Femur (tissue), 1 donor: ENCODE data around the gene EHBP1L1.
"Not testable (repeated sequence)": the region's sequence is repeated elsewhere in the genome, so short reads cannot be mapped to it uniquely, and the experiment has no call there.

Source experiments
- DNase-seq: peaks from one replicate; pipeline ENCODE4 v3.0.0-alpha.2; 2017

The EHBP1L1 gene

GRCh38 chr11:65637032-65637557, 61.2 kb downstream of the EHBP1L1 start:
- DNase-seq = no peak

DNA sequence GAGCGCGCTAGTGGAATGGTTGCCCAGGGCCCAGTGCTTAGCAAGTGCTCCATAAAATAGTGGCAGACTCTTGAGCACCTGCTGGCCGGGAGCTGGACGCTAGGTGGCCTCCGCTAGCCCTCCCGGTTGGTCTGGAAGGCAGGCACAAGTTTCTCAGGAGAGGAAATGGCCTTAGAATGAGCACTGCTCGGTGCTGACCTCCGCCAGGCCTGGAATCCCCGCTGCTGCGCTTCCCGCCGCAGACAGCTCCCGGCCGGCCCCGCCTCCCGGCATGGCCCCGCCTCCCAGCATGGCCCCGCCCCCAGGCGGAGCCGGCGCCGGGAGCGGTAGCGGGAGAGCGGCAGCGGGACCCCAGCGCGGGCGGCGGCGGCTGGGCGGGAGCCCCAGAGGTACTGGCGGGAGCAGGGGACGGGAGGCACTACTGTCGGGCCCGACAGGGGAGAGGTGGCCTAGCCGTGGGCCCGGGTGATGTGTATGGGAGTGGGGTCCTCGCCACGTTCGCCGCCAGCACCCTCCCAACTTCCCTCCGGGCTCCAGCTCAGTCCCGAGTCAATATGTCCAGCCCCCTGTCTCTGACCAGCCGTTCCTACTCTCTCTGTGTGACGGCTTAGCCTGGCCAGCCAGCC, 62.1 kb downstream of the EHBP1L1 start, which contains the start of gene SIPA1:
SIPA1 (plus strand) TSS at position 308 of the 626 bp plus-strand sequence. CDS start 2,821 bp downstream, outside the sequence.
- peak; percentile 87 for DNase-seq

- not testable (repeated sequence) for DNase-seq
Measured at GRCh38 chr11:65639228-65639597, 63.4 kb downstream of the EHBP1L1 start.

- DNase-seq = peak; percentile 69
Measured at GRCh38 chr11:65639623-65640482, 64.0 kb downstream of the EHBP1L1 start.

- peak; percentile 80 for DNase-seq
Measured at GRCh38 chr11:65640483-65641296, 64.8 kb downstream of the EHBP1L1 start.

DNA sequence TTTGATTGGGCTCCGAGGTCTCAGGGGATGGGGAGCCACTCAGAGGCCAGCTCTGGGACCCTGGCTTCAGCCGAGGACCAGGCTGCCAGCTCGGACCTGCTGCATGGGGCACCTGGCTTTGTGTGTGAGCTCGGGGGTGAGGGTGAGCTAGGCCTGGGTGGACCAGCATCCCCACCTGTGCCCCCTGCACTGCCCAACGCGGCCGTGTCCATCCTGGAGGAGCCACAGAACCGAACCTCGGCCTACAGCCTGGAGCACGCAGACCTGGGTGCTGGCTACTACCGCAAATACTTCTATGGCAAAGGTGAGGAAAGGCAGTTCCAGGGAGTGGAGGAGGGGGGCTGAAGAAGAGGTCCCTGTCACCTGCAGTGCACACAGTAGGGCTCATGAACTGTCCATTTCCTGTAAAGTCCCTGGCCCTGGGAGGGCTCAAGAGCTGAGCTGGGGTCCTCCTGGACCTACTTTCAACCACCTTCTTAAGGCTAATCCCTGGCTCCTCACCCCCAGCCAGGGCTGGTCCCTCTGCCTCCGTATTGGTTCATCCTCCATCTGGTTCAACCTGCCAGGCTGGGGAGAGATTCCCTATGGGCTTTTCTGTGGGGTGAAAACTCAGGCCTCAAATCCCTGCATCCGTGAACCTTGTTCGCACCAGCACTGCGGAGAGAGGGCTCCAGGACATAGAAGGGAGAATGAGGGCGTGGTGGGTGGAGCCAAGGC, 65.6 kb downstream of the EHBP1L1 start:
- DNase-seq = no peak
